Activated T-cell treated with anti-CD3 and anti-CD28 coated beads, Interleukin-2, amount 50 U/mL, for 4 hours (primary cell): ENCODE data around the gene TNMD. TPM values are rescaled to one million over a fixed set of nuclear protein-coding genes. Genes with fewer than 3 reads are reported as not detected.
"Not testable (repeated sequence)": the region's sequence is repeated elsewhere in the genome, so short reads cannot be mapped to it uniquely, and the experiment has no call there.

Source experiments
- ATAC-seq, 2 donors: fragments of 200-7000 bp; cut with Tn5 transposase; one replicate each; pipeline ENCODE4 v1.10.0; 2021
- DNase-seq: peaks from one replicate; pipeline ENCODE4 v3.0.0-alpha.2; 2020
- H3K27me3 Mint-ChIP-seq: one replicate; pipeline ENCODE4 v1.8.0; 2021; ENCODE audit warnings: low read depth, mixed read lengths
- H3K36me3 Mint-ChIP-seq: one replicate; pipeline ENCODE4 v1.8.0; 2022; ENCODE audit warnings: mixed read lengths; ENCODE audit not compliant: insufficient read depth
- H3K4me1 Mint-ChIP-seq: one replicate; pipeline ENCODE4 v1.8.0; 2021; ENCODE audit warnings: low read depth, mixed read lengths
- H3K4me3 Mint-ChIP-seq: one replicate; pipeline ENCODE4 v1.8.0; 2021; ENCODE audit warnings: mild to moderate bottlenecking, moderate library complexity, mixed read lengths
- H3K9me3 Mint-ChIP-seq: one replicate; pipeline ENCODE4 v1.8.0; 2021; ENCODE audit warnings: mixed read lengths
- total RNA-seq, 3 donors: library from RNA; stranded (reverse); gene quantifications; one replicate each; pipeline ENCODE4 v1.2.1, GENCODE V29; 2021

The TNMD gene
- not detected for total RNA-seq

DNA sequence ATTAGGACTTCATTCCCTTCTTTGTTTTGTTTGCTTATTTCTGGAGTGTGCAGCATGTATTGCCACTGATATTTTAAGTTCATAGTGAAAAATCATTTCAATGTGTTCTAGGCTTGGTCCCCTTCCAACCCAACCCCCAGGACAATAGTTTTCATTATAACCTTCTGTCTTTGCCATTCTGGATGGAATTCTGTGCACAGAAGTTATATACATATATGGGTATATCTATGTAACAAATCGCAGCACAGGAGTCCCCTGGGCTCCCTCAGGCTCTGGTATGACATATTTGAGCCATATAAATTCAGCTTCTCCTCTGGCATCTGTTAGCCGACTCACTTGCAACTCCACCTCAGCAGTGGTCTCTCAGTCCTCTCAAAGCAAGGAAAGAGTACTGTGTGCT lies at the start of gene TNMD:
Gene TNMD (plus strand): TSS at position 326 of the 400 bp plus-strand sequence. CDS start 83 bp downstream, outside the sequence.
- Mint-ChIP-seq H3K4me1 (no peaks in the 10 kb centered on the region), H3K4me3 (no peak within 1 kb of the TSS), H3K36me3 (no peaks in the 10 kb centered on the region), H3K27me3 (peaks cover 17% of the 10 kb centered on the region), H3K9me3 (no peaks in the 10 kb centered on the region)
- no peak for ATAC-seq
- no peak for DNase-seq

DNA sequence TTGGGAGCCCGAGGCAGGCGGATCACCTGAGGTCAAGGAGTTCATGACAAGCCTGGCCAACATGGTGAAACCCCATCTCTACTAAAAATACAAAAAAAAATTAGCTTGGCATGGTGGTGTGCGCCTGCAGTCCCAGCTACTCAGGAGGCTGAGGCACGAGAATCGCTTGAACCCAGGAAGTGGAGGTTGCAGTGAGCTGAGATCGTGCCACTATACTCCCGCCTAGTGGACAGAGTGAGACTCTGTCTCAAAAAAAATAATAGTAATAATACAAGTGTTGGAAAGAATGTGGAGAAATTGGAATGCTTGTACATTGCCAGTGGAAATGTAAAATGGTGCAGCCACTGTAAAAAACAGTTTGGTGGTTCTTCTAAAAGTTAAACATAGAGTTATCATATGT lies 19.2 kb upstream of the TNMD start:
- not testable (repeated sequence) for H3K9me3 Mint-ChIP-seq

DNA sequence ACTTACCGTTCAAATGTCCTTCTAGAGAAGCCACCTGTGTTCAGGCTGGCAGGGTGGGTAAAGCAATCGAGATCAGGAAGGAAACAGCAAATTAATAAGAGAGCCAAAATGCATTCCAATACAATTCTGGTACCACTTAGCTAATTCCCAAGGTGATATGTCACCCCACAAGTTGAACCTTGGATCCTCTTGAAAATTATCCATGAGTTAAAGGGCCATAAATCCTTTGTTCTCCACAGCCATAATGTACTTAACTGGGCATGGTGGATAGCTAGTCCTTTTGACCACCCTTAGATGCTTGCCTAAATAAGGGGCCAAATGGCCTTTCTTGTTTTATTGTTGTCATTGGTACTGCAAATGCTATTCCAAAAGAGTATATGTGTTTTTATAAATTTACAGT lies 2.0 kb downstream of the TNMD start:
- Mint-ChIP-seq H3K4me1 (no peaks in the 10 kb centered on the region), H3K36me3 (no peaks in the 10 kb centered on the region), H3K27me3 (peaks cover 12% of the 10 kb centered on the region), H3K4me3 (no peak overlapping the region), H3K9me3 (no peaks in the 10 kb centered on the region)
- ATAC-seq (no peak), DNase-seq (no peak)

More for the DNA sequence above, 19.2 kb upstream of the TNMD start:
- H3K36me3 Mint-ChIP-seq, H3K4me3 Mint-ChIP-seq, H3K27me3 Mint-ChIP-seq, ATAC-seq, DNase-seq, H3K4me1 Mint-ChIP-seq: not testable (repeated sequence)

DNA sequence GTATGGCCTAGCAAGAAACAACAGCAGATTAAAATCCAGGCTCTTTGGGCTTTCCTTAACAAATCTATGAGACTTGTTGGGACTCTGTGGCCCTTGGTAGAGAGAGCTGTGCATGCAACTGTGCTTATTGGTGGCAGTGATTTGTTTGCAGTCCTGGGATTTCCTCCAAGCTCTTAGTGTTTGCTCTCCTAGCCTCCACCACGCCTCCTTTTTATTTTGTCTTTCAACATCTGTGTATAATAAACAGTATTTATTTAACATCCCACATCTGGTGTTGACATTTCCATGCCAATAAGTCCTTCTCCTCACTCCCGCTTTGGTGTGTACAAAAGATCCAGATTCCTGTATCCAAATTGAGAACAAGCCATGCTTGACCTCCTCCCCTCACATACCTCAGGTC lies 3.1 kb downstream of the TNMD start:
- H3K27me3 Mint-ChIP-seq, result peaks cover 7% of the 10 kb centered on the region

DNA sequence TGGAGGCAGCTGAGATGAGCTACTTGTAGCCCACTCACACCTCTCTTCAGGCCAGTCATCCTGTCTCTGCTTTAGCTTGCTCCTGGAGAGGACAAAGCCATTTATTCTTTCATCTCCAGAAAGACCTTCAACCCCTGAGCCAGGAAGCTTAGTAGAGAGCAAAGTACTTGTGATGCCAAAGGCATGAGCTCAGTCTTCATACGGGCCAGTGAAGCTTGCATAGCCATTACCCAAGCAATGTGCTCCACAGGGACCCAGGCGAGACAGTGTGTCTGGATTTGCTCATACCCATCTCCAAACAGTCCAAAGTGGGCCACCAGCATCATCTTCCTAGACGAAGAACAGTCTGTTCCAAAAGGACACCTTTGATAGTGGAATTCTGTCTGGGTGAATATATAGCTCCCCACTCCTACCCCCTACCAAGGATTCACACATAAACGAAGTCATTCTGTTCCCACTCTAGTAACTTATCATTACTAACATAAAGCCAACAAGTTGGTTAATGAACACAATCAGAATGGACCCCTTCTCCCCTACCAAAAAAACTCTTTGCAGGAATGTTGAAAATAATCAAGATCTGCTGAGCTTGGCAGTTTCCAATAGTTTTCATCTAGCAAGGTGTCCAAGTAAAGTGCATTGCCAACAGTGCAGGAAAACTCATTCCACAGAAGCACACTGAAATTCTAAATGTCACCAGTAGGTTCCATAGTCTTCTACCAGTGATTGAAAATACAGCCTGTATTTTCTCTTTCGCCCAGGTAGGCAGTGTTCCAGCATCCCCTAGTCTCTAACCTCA lies 6.7 kb downstream of the TNMD start:
- Mint-ChIP-seq H3K4me1 (no peaks in the 10 kb centered on the region), H3K27me3 (peaks cover 2% of the 10 kb centered on the region), H3K36me3 (no peaks in the 10 kb centered on the region), H3K4me3 (no peak overlapping the region), H3K9me3 (no peaks in the 10 kb centered on the region)
- no peak for DNase-seq
- no peak for ATAC-seq

More for the DNA sequence above, 3.1 kb downstream of the TNMD start:
- H3K4me1 Mint-ChIP-seq, result no peaks in the 10 kb centered on the region
- no peaks in the 10 kb centered on the region for H3K9me3 Mint-ChIP-seq
- ATAC-seq (no peak), DNase-seq (no peak)
- H3K36me3 Mint-ChIP-seq, result no peaks in the 10 kb centered on the region
- no peak overlapping the region for H3K4me3 Mint-ChIP-seq

DNA sequence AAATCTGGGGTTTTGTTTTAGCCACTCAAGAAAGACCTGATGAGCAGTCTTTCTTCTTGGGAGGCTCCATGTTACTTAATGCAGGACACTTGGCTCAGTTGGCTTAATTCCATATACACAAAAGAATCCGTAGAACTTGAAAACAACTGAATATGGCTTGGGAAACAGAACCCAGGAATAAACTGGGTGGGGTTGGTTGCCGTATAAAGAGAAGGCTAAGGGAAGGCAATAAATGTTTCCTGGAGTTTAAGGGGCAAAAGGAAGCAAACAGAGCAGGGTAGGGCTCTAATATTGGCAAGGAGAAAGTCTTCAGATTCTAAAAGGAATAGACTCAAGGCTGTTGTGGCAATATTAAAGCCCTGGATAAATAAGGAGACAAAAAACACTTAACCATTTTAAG lies 8.4 kb downstream of the TNMD start:
- no peaks in the 10 kb centered on the region for H3K27me3 Mint-ChIP-seq

DNA sequence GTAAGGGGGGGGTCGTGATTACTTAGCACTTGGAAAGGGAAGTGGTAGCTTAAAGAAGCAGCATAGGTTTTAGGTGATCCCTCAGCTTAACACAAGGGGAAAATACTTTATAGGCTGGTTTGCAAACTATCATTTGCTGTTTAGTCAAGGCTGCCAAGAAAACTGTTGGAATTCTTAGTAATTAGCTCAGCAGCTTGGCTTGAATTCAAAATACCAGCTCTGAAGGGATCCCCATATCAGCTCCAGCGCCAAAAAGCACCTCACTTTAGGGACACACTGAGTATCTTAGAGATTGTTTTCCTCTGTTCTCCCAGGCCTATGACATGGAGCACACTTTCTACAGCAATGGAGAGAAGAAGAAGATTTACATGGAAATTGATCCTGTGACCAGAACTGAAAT lies 8.8 kb downstream of the TNMD start:
- Mint-ChIP-seq H3K4me3 (no peak overlapping the region), H3K27me3 (no peaks in the 10 kb centered on the region), H3K4me1 (no peaks in the 10 kb centered on the region), H3K36me3 (no peaks in the 10 kb centered on the region), H3K9me3 (no peaks in the 10 kb centered on the region)
- DNase-seq (no peak), ATAC-seq (no peak)

More for the DNA sequence above, 8.4 kb downstream of the TNMD start:
- no peak for DNase-seq
- ATAC-seq, result no peak
- H3K36me3 Mint-ChIP-seq, result no peaks in the 10 kb centered on the region
- H3K4me3 Mint-ChIP-seq, result no peak overlapping the region
- no peaks in the 10 kb centered on the region for H3K4me1 Mint-ChIP-seq
- H3K9me3 Mint-ChIP-seq, result no peaks in the 10 kb centered on the region

DNA sequence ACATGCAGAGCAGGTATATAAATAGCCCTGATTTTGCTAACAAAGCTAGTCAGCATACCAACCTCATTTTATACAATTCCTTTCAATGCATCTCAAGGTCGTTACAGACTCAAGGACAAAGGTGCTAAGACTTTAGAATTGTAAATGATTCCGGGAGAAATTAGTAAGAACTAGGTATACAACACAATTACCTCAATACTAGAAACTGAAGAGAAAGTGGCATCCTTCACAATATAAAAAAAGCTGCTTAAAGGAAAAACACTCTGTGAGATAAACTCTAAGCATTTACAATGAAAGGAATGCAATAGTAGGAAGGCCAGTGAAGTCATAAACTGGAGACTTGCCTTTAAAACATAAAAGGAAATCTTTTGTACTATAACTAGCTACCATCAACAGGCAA lies 11.9 kb downstream of the TNMD start:
- H3K27me3 Mint-ChIP-seq, result no peaks in the 10 kb centered on the region
- no peaks in the 10 kb centered on the region for H3K36me3 Mint-ChIP-seq
- peaks cover 4% of the 10 kb centered on the region for H3K4me1 Mint-ChIP-seq
- no peak overlapping the region for H3K4me3 Mint-ChIP-seq
- H3K9me3 Mint-ChIP-seq, result no peaks in the 10 kb centered on the region
- ATAC-seq, result no peak
- DNase-seq, result no peak

DNA sequence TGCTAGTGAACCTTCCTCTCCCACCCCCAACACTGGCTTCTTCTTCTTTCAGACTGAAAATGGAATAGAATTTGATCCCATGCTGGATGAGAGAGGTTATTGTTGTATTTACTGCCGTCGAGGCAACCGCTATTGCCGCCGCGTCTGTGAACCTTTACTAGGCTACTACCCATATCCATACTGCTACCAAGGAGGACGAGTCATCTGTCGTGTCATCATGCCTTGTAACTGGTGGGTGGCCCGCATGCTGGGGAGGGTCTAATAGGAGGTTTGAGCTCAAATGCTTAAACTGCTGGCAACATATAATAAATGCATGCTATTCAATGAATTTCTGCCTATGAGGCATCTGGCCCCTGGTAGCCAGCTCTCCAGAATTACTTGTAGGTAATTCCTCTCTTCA lies 14.7 kb downstream of the TNMD start:
- Mint-ChIP-seq H3K4me1 (peaks cover 4% of the 10 kb centered on the region), H3K4me3 (no peak overlapping the region), H3K27me3 (no peaks in the 10 kb centered on the region), H3K9me3 (no peaks in the 10 kb centered on the region), H3K36me3 (no peaks in the 10 kb centered on the region)
- DNase-seq (no peak), ATAC-seq (no peak)

DNA sequence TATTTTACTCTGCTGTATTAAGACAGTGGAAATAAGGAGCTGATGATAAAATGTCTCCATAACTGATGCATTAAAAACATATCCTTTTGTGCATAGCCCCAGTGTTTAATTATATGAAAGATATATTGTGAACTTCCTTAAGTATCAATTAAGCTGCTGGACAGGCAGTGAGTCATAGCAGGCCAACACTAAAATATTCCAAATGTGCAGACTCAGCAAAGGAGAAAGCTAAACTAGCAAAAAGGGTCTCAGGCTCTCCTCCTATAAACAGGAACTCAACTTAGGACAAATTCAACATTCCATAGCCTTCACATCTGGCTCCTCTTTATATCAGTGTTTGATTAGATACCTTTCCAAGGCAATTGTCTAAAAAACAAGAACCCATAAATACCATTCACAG lies 15.6 kb downstream of the TNMD start:
- ATAC-seq (no peak), DNase-seq (no peak)
- Mint-ChIP-seq H3K9me3 (no peaks in the 10 kb centered on the region), H3K36me3 (no peaks in the 10 kb centered on the region), H3K27me3 (no peaks in the 10 kb centered on the region), H3K4me3 (no peak overlapping the region), H3K4me1 (peaks cover 4% of the 10 kb centered on the region)

DNA sequence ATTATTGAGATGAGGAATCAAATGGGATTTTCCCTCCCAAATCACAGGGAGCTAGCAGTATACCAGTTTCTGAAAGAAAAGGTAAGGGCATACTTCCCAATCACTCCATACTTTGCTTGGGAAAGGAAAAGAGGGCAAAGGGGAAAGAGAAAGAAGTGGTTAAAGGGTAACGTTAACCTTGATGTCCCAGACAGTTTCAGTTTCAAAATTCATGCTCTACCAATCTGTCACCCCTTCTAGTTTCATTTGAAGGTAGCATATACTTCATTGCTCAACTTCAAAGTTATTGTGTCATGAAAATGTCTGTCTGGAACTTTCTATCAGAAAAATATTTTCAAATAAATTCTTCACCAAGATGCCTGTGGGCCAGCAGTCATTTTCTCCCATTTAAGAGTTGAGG lies 16.0 kb downstream of the TNMD start:
- Mint-ChIP-seq H3K4me3 (no peak overlapping the region), H3K9me3 (no peaks in the 10 kb centered on the region), H3K4me1 (peaks cover 4% of the 10 kb centered on the region), H3K36me3 (no peaks in the 10 kb centered on the region), H3K27me3 (no peaks in the 10 kb centered on the region)
- ATAC-seq (peak in 1 of 2 donors; percentile 55), DNase-seq (no peak)

DNA sequence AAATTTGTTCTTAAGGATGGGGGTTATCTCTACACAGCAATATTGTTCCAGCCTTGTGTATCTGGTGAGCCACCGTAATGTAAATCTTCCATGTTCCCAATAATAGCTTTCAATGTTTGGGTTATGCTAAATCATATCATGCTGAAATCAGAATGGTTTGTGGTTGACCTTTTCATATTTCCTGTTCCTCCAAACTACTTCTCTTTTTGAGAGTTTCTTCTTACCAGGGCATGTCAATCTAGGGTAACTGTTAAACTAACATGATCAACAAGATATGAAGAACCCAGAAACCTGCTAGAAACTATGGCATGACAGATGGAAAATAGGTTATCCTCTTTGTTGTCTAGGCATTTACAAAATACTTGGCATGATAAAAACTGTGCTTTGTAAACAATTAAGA lies 22.0 kb downstream of the TNMD start:
- no peaks in the 10 kb centered on the region for H3K9me3 Mint-ChIP-seq
- H3K4me3 Mint-ChIP-seq, result no peak overlapping the region
- no peak for DNase-seq
- H3K27me3 Mint-ChIP-seq, result no peaks in the 10 kb centered on the region
- peaks cover 3% of the 10 kb centered on the region for H3K4me1 Mint-ChIP-seq
- no peak for ATAC-seq
- no peaks in the 10 kb centered on the region for H3K36me3 Mint-ChIP-seq

DNA sequence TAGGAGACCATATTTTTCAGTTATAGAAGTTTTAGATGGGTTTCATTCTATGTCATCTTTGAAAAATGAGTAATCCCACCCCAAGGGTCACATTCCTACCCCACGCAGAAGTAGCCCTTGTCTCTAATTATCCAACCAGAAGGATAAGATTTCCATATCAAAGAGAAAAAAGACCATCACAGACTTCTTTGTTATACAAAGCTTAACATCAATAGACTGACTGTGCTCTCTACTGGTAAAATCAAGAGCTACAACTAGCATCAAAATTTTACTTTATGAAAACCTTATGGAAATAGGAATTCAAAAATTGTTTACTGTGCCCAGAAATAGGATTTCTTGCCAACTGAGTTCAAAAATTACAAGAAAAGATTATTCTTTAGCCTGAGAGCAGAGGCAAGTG lies 24.9 kb downstream of the TNMD start:
- no peak for ATAC-seq
- H3K4me1 Mint-ChIP-seq, result peaks cover 3% of the 10 kb centered on the region
- H3K27me3 Mint-ChIP-seq, result peaks cover 2% of the 10 kb centered on the region
- H3K36me3 Mint-ChIP-seq, result no peaks in the 10 kb centered on the region
- H3K4me3 Mint-ChIP-seq, result no peak overlapping the region
- DNase-seq, result no peak
- H3K9me3 Mint-ChIP-seq, result no peaks in the 10 kb centered on the region

DNA sequence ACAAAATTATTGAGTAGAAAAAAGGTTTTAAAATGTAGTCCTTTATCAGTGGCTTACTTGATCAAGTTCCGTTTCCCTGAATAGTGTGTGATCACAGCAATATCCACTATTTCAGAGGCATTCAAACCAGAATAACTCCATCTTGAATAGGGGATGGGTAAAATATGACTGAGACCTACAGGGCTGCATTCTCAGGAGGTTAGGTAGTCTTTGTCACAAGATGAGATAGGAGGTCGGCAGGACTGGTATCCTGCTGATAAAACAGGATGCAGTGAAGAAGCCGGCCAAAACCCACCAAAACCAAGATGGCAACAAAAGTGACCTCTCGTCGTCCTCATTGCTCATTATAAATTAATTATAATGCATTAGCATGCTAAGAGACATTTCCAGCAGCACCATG lies 27.2 kb downstream of the TNMD start:
- DNase-seq, result no peak
- Mint-ChIP-seq H3K9me3 (no peaks in the 10 kb centered on the region), H3K4me3 (no peak overlapping the region), H3K36me3 (no peaks in the 10 kb centered on the region), H3K4me1 (no peaks in the 10 kb centered on the region), H3K27me3 (peaks cover 2% of the 10 kb centered on the region)
- no peak for ATAC-seq

DNA sequence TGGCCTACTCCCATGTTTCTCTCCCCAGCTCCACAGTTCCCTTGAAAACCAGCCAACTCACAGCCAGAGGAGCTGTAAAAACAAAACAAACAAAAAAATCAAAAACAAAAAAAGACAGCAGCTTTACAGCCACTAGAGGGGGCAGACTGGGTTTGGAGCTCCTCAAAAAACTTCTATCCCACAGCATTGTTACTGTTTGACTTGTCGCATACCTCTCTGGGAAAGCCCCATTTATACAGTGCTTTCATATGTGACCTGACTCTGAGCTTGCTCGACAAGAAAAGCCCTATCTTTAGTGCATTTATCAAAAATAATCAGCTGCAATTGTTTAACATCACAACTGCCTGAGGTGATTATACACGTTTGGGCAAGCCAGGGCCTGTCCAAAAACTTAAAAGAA lies 30.3 kb downstream of the TNMD start:
- Mint-ChIP-seq H3K27me3 (peaks cover 4% of the 10 kb centered on the region), H3K9me3 (no peaks in the 10 kb centered on the region), H3K4me1 (no peaks in the 10 kb centered on the region), H3K4me3 (no peak overlapping the region), H3K36me3 (no peaks in the 10 kb centered on the region)
- ATAC-seq (peak; percentile 46 to 73), DNase-seq (no peak)
